HK-2 (cell line): ENCODE results near the gene PLA2G2F.
A peak's percentile ranks its signal among the peaks of the same experiment; 100 is the strongest.

Source experiments
- DNase-seq: peaks from one replicate; pipeline ENCODE4 v3.0.0-alpha.2; 2018; ENCODE audit not compliant: unreplicated experiment

PLA2G2F gene

DNA sequence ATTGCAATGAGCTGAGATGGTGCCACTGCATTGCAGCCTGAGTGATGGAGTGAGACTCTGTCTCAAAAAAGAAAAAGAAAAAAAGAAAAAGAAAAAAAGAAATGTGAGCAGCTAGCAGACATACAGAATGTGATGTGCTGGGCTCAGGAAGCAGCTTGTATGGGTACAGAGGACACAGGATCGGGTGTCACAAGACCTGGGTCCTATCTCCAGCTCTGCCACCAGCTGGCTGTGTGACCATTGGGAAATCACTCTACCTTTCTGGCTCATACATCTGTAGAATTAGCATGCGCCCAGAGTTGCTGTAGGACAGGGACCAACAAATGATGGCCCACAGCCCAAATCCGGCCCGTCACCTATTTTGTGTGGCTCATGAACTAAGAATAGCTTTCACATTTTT, 50.5 kb downstream of the PLA2G2F start:
- DNase-seq = no peak

DNA sequence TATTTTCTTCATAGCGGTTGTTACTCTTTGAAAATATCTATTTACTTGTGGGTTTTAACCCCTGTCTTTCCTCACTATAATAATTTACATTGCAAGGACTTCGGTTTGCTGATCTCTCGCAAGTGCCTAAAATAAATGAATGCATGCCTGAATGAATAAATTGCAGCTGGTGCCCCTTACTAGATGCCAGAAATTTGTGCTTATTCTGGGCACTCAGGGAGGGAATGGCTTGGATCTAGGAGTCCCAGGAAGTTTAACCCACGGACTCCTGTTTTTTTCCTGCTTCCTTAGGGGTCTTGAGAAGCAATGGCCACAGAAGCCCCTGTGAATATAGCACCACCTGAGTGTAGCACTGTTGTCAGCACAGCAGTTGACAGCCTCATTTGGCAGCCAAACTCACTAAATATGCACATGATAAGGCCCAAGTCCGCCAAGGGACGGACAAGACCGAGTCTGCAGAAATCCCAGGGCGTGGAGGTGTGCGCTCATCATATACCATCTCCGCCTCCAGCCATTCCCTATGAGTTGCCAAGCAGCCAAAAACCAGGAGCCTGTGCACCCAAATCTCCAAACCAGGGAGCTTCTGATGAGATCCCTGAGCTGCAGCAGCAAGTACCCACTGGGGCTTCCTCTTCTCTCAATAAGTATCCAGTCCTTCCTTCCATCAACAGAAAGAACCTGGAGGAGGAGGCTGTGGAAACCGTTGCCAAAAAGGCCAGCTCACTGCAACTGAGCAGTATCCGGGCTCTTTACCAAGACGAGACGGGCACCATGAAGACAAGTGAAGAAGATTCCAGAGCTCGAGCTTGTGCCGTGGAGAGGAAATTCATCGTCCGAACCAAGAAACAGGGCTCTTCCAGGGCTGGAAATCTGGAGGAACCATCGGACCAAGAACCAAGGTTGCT, 51.4 kb downstream of the PLA2G2F start:
- DNase-seq = no peak

DNA sequence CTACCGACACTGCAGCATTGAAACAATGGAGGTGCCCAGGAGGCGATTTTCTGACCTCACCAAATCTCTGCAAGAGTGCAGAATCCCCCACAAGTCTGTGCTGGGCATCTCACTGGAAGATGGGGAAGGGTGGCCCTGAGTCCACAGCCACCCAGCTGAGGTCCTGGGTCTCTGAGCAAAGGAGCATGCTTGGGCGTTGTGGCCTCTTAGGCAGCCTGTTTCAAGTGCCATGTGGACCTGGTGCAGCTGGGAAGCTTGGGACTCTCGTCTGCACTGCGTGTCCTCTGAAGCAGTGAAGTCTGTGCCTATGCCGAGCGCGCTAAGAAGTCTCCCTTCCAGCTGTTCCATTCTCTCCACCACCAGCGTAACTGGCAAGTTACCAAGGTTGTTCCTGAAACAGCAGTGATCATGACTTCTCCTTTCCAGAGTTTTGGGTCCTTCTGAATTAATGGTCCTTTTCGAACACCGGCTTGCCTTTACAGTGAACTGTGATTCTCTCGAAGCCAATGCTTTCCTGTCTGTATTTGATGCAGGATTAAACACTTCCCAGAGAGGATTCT, 52.2 kb downstream of the PLA2G2F start:
- no peak for DNase-seq

DNA sequence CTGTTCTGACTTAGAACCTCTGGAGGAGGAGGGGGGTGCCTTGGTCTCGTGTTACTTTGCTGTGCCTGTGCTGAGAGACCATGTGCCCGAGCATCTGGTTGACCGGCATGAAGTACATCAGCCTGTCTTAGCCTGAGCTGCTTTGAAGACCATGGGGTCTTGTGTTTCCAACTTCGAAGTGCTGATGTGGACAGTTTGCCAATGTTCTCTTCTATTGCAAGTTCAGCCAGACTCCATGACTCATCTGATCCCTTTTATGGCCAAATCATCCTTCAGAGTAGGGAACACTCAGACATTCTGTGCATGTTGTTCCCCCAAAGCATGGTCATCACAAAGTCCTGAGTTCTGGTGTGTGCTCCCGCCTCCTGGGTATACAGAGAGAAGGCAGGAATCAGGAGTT, 53.2 kb downstream of the PLA2G2F start:
- no peak for DNase-seq

DNA sequence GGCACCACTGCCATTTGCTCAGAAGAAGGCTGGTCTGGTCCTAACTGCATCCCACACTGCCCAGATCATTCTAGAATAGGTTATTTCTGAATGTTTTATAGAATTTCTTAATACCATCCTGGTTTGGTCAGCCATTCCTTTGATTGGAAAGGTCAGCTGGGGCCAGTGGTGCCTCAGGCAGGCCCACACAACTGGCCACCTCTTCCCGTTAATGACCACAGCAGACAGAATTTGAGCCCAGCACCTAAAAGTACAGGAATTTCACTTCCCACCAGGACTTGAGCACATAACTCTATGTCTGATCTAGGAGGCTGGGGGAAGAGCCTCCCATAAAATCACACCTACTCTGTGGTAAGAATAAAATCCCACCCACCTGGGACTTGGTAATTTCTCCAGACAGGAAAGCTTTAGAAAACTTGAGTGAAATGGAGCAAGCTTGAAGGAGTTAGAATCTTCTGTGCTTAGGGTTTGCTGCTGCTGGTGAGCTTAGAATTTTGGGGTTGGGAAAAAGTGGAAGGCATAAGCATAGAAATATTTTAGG, 53.8 kb downstream of the PLA2G2F start:
- no peak for DNase-seq

DNA sequence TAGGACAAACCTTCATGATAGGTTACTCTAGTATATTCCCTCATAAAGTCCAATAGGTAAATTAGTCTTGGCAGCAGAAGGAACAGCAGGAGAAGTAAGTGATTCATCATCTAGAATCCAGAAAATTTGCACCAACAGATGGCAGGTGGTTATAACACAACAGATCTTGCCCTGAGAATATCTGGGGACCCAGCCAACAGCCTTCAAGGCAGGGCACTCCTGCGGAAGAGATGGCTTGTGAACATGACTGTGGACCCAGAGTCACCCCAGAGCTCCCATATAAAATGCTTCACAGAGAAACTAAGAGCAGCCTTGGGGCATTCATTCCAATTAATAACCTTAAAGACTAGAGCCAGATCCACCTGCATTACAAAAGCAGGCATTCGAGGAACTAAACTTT, 55.1 kb downstream of the PLA2G2F start:
- DNase-seq = no peak

DNA sequence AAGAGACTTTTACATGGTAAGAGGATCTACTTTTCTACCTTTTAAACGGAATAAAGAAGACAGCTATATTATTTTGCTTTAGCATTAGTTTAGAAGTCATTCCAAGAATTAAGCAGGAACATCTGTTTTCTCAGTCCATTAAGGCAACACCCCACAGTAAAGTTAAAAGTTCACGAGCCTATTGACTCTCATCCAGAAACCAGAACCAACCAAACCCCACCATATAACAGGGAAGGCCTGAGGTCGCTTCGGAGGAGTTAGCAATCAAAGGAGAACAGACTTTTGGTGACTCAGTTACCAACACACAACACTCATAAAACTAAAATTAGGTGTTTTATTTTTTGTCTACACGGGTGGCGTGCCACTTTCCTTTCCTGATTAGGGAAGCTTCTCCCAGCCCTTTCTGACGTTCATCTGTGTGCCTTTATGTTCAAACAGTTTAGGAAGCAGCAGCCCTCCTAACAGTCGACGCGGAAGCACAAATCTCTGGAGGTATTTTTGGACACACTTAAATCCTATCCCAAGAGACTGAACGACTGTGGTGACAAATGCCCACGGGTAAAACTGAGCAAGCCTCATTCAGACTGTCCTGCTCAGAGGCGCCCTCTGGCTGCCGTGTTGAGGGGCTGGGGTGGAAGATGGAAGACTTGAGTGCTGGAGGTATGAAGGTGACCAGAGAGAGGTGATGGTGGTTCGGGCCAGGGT, 55.8 kb downstream of the PLA2G2F start:
- peak; percentile 49 for DNase-seq

DNA sequence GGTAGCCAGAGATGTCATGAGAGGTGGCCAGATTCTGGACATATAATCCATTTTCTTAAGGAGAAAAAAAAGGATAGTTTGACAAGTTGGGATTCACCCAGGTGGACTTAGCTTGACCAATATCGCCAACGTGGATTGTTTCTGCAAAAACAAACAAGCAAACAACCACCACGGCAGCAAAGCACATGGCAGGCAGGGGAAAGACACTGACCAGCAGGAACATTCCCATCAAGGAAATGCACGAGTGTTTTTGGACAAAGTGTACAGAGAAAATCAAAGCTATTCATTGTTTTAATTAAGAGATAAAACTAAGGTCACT, 56.3 kb downstream of the PLA2G2F start:
- no peak for DNase-seq

DNA sequence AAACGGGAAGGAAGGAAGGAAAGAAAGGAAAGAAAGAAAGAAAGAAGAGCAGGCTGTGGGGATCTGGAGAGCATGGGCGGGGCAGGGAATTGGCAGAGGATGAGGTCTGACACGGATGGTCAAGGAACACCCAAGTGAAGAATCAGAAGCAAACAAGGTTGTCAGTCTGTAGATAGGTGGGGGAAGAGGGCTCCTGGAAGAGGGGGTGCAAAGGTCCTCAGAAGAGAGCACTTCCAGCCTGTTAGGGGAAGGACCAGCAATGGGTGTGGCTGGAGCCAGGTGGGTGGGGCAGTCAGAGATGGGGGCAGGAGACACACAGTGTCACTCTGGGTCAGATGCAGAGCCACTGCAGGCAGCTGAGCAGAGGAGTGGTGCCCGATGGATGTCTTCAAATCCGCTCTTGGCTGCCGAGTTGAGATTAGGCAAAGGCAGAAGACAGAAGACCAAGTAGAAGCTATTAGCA, 58.2 kb downstream of the PLA2G2F start:
- no peak for DNase-seq

DNA sequence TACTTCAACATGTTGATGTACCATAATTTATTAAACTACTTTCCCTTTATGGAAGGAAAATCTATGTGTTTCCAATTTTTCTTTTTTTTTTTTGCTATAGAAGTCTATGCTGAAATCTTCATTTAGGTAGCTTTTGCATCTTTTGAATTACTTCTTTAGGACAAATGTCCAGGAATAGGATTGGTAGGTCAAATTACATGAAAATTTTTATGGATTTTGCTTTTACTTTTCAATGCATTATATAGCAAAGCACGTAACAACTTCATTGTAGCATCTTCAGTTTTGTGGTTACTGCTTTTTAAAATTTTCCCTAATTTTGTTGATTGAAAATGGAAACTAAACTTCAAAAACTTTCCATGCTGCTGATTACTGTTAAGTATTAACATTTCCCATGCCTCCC, 59.2 kb downstream of the PLA2G2F start:
- DNase-seq = no peak

DNA sequence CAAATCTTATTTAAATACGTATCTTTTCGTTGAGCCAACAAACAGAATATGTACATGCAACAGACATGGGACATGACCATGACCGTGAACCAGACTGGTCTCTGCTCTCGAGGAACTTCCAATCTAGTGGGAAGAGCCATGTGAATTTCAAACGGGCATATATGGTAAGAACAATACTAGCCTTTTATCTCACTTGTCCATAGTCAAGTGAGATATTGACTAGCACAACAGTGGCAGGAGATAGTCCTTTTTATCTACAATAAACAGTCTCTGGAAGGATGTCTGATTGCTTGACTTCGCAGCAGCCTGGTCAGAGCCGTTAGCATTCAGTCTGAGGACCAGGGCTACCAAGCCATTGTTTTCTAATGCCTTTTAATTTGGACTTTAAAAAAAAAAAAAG, 59.8 kb downstream of the PLA2G2F start:
- no peak for DNase-seq

DNA sequence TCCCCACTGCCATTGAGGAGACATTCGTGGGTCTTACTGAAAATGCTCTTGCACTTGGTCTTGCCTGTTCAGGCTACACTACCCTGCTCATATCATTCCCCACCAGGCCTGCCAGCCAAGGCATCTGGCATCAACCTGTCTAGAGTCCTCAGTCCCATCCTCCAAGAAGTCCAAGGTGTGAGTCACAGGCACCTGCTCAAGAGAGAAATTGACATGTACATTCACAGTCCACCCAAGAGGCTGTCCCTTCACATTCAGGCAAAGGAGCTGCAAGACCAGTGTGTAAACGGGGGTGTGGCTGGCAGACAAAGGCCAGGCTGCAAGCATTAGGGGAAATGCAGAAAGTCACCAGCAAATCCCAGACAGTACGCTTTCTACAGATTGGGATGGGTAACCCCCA, 60.3 kb downstream of the PLA2G2F start:
- DNase-seq = no peak

DNA sequence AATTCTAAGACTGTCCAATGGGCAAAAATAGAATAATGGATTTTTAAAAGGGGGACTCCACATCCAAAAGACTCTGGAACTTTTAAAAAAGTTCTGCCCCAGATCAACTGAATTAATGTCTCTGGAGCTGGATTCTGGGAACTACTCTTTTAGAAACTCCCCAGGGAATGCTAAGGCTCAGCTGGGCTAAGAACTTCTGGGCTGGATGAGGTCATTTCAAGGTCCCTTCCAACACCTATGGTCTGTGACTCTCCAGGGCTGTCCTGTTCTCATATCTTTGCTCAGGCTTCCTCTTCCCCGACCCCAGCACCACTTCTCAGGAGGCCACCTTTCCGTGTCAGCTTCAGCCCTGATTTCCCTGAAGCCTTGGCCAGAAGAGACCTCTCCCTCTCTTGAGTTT, 60.7 kb downstream of the PLA2G2F start:
- no peak for DNase-seq
